Limb (tissue), 2 donors: Measurements from ENCODE around the gene LARP4B.

ENCODE experiments used
- DNase-seq, 2 donors: peaks; one replicate each; pipeline ENCODE4 v3.0.0-alpha.2; 2016; ENCODE audit errors: extremely low spot score in 2 of 2

LARP4B gene

DNA sequence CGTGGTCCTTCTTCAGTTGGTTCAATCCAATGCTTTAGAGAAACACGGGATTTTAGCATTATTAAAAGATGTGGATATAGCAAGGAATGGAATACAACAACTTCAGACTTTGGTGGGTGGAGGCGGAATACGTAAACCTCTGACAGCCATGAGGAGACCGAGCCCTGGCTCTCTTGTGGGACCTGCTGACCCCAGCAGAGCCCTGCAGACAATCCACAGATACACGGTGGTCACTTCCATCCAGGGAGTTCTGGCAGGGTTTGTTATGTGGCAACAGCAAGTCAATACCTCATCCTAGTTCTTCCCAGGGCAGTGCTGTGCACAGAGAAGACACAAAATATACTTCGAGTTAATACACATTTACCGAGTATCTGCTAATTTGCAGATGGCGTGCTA lies 123.5 kb downstream of the LARP4B start:
- no peak for DNase-seq

DNA sequence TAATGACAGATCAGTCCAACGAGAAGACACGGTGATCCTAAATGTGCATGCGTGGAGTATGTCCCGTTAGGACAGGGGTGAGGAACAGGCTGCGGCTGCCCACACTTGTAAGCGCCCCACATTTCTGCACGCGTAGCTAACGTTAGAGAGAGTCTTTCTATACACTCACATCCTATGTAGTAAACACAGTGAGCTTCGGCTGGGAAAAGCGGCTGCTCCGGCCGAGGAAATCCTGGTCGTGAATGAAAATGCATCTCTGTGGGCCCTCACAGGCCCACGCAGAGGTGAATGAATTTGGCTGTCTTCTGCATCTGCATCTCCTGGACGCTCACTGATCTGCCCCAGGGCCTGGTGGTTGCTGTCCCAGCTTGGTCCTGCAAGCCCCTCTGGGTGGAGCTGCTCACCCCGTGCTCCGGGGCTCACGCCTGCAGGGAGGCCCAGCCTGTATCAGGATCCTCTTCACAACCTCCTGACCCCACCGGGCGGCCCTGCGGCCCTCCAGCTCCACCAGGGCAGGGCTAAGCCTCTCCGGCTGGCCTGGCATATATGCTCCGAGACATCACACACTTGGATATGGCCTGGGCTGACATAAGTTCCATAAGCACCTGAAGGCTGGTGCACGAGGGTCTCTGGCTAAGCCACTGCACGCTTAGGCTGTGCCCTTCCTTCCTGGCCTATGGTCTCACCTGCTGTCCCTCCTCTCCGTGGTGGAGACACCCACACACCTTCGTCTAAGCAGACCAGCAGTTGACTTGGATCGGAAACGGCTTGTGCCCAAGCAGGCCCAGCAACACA lies 124.1 kb downstream of the LARP4B start:
- DNase-seq: no peak

DNA sequence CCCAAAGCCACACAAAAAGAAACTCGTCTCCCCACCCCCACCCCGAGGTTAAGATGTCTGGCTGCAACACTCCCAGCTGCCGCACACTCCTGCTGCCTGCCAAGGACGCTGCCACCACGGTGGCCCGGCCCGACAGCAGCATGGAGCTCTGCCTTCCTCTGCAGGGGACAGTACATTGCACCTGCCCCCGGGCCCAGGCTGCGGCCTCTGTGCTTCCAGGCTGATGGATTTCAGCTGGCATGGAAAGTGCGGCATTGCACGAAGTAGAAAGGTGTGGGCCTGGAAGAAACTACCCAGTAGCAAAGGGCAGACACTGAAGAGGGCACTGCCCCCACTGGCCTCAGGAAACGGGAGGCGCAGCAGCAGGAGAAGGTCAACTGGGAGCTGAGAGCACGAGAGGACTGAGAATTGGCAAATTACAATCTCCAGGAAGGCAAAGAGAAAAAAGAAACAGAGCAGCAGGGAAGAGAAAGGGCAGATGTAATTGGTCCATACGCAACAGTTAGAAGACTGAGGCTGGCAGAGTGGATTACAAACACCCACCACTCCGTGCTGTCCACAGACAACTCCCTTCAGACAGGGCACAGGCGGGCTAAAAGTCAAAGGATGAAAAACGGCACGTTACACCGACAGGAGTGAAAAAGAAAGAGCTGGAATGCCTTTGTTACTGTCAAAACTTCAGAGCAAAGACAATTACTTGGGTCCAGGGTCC lies 124.9 kb downstream of the LARP4B start:
- DNase-seq: no peak

DNA sequence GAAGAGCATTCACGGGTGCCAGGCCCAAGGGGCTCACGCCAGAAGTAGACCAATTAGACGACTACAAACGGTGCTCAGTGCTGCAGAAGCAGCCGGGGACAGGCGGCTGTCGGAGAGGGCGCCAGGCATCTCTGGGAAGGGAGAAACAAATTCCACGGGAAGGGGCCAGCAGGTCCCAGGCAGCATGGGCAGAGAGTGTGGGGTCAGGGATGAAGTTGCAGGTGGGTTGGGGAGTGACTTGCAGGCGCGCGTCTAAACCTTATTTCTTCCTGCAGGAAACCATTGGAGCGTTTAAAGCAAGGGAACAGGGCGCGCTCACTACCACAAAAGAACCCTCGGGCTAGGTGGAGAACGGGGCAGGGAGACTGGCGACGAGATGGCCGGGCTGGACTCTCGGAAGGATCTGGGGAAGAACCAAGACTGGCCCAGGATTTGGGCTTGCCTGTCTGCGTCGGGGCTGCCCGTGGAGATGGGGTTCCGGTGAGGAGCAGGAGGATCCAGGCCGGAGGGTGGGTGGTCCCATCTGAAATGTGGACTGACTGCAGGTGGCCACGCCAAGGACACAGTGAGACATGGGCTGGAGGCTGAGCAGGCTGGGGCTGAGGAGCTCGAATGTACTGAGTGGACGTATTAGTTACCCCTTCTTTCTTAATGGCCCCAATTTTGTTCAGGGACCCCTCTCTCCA lies 125.7 kb downstream of the LARP4B start:
- DNase-seq: no peak

DNA sequence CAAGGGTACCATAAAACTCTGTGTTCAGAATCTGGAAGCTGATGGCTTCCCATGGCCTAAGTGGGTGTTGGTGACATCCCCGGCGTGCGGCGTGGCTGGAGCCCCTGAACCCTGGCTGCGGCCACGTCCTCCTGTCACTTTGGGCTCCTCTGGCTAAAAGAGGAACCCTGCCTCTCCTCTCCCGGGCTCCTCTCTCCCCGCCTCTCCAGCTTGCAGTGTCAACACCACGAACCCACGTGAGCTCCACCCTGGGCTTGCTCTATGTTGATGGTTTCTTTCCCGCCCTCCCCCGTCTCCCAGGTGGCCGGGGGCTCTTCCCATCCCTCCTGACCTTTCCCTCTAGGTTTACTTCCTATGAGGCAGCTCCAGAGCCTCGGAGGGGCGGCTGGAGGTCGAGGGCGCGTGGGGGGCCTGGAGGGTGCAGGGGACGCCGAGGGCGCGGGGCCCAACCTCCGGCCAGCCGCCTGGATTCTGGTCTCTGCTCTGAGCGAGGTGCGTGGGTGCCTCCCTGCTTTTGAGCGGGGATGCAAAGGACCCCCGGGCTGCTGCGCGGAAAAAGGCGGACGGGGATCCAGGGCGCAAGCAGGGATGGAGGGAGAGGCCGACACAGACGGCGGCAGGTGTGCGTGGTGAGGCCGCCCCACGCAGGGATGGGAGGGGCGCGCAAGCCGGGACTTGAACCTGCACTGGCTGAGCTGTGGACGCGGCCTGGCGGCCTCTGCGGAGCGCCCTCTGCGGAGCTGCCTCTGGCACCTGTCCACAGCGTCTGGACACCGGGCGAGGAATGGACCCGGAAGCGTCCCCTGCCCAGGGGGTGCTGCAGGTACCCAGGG lies 126.5 kb downstream of the LARP4B start:
- no peak for DNase-seq

DNA sequence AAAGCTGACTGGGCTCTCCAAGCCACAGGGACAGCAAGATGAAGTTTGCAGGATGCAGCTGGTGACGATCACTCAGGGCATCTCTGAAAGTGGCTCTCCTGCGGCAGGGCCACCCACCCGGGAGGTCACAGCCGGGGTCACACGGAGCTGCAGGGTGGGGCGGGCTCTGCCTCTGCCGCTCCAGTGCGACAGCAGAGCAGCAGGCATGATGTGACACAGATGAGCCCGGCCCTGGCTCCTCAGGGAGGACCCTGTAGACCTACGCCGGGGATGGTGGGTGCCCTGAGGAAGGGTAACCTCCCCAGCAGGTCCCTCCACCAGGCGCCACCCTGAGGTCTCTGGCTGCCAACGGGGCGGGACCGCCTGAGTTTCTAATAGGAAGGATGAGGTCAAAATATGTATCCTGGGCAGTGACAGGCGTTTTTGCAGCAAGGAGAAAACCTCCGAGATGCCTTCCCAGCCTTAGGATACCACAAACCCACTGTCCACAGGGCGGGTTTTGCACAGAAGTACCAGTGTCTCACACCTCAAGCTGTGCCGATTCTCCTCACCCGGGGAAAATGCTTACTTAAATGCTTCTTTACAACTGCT lies 127.2 kb downstream of the LARP4B start:
- DNase-seq: no peak

DNA sequence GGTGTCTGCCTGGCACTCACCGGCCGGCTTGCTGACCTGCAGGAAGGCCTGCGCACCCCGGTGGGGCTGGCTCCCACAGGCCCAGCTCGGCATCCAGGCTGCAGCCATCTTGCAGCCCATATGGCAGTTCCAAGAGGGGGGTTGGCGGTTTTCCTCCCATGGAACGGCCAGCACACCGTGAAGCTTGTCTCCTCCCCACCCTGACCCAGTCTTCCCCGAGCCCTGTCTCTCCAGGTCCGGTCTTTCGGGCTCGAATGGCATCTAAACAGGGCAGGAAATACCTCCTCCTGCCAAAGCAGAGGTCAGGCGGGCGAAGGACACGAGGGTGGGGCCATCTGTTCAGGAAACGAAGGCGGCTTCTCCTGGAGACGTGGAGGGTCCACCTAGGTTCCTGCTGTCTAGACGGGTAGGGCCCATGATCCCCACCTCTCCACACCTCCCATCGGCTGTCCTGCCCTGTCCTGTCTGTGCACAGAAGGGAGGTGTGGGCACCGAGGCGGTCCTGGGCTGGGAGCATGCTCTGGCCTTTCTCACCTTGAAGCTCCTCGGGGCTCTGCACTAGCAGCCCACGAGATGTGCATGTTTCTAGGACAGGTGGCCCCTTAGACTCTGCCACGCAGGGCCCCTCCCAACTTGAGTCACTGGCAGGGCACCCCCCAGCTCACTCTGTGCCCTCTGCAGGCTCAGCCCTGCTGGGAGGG lies 128.3 kb downstream of the LARP4B start:
- no peak for DNase-seq

DNA sequence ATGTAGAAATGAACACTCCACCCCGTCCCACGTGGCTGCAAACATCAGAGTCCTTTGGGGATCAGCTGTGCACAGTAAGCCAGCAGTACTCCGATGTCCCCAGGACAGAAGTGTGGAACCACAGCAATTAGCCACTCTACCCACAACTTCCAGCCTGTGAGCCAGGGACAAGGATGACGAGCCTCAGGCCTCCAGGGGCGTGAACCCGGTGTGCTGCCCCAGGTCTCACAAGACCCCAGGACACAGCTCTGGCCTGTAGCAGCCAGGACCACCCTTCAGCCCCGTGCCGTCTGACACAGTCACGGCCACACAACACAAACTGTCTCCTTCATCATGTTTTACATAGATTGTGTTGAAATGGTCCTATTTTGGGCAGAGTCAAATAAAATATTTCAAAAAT lies 129.0 kb downstream of the LARP4B start:
- DNase-seq: no peak

DNA sequence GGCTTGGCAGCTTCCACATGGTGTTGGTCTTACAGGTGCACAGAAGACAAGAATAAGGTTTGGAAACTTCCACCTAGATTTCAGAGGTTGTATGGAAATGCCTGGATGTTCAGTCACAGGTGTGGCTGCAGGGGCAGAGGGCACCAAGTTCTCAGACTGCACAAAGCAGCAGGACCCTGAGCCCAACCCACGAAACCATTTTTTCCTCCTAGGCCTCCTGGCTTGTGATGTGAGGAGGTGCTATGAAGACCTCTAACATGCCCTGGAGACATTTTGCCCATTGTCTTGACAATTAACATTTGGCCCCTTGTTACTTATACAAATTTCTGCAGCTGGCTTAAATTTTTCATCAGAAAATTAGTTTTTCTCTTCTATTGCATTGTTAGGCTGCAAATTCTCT lies 134.3 kb downstream of the LARP4B start:
- DNase-seq: no peak

DNA sequence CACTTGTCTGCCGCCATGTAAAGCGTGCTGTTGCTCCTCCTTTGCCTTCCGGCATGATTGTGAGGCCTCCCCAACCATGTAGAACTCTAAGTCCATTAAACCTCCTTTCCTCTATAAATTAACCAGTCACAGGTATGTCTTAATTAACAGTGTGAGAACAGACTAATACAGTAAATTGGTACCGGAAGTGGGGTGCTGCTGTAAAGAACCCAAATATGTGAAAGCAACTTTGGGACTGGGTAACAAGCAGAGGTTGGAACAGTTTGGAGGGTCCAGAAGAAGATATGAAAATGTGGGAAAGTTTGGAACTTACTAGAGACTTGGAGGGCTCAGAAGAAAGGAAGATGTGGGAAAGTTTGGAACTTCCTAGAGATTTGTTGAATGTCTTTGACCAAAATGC lies 135.3 kb downstream of the LARP4B start:
- peak in 1 of 2 donors; percentile 1 for DNase-seq

DNA sequence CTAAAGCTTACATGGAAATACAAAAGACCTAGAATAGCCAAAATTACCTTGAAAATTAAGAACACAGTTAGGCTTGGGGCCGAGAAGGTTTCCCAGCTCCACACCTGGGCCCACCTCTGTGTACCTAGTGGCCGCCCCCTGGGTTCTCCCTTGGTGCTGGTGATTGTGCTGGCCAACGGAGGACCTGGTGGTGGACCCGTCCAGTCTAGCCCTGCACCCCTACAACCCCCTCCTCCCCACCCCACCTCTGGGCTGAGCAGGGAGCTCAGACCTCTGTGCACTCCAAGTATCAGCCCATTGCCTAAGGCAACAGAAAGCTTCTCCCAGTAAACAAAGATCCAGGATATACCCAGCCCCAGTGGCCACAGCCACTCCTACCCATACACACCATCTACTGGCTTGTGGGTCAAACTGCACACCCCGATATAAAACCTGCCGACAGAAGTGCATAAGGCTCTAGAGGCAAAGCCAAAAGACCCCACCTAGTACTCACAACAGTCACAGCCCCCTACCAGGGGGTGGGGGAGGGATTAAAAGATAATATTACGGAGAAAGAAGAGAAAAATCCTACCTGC lies 137.0 kb downstream of the LARP4B start:
- peak in 1 of 2 donors; percentile 8 for DNase-seq

DNA sequence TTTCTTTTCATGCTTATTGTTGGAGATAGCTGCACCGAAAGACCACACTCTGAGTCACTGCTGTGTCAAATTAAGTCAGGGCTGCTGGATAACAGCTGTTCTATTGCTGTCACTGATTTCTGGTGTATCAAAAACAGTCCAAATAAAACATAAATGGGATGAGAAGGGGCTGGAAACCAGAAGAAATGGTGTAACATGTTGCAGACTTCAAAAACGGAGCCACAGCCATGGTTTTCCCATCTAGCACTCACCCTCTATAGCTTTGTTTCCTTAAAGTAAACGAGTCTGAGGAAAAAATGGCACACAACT lies 138.8 kb downstream of the LARP4B start:
- DNase-seq: peak in 1 of 2 donors; percentile 11

DNA sequence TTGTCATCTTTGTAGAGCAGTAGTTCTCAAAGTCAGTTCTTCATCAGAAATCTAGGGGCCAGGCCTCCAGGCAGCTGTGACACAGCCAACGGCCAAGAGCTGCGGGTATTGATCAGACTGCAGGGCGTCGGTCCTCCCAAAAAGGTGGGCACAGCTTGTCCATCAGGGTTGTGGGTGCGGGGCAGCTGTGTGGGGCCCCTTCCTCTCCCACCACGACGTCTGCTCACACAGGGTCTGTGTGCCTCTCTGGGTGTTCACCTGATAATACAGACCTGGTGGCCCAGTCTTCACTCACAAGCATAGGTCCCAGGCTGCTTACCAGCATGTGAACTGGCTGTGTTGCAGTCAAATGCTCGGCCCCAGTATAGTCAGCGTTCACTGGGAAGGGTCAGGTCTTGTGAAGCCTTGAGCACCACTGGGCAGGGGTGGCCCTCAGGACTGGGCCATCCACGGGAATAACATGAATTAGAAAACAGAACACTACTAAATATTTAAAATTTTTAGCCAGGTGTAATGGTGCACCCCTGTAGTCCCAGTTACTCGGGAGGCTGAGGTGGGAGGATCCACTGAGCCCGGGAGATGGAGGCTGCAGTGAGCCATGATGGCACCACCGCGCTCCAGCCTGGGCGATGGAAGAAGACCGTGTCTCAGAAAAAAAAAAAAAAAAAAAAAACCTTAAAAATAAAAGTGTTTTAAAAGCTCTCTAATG lies 139.3 kb downstream of the LARP4B start:
- no peak for DNase-seq

DNA sequence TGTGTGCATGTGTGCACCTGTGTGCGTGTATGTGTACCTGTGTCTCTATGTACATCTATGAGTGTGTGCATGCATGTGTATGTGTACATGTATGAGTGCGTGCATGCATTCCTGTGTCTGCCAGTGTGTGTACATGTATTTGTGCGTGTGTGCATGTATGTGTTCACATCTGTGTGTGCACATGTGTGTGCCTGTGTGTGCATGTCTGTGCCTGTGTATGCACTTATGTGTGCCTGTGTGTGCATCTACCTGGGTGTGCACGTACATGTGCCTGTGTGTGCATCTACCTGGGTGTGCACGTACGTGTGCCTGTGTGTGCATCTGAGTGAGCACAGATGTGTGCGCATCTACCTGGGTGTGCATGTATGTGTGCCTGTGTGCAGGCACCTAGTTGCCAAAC lies 139.9 kb downstream of the LARP4B start:
- DNase-seq: no peak

DNA sequence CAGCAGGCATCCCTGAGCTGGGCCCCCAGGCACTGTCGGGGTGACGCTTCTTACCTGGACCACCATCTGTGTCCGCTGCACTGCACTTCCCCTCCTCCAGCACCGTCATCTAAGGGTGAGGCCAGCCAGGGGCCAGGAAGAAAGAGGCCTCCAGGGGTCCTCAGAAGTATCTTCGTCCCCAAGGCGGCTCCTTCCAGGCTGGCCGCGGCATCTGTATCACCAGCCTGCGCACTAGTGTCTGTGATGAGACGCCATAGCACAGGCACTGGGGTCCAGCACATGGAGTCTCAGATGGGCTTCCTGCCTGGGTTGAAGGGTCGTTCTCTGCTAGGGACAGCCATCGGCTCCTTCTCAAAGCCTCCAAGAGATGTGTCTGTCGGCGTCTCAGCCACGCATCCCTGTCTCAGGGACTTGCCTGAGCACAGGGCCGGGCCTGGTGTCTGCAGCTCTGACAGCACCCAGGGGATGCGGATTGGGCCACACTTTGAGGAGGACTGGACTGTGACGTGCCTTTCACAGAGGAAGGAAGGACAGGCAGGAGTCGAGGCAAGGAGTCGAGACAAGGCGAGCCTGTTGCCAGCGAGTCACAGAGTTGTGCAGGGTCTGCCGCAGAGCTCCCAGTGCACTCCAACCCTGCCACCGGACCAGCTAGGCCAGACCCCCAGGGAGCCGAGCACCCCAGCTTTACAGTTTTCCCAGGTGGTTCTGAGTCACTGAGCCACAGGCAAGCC lies 140.5 kb downstream of the LARP4B start:
- DNase-seq: no peak

DNA sequence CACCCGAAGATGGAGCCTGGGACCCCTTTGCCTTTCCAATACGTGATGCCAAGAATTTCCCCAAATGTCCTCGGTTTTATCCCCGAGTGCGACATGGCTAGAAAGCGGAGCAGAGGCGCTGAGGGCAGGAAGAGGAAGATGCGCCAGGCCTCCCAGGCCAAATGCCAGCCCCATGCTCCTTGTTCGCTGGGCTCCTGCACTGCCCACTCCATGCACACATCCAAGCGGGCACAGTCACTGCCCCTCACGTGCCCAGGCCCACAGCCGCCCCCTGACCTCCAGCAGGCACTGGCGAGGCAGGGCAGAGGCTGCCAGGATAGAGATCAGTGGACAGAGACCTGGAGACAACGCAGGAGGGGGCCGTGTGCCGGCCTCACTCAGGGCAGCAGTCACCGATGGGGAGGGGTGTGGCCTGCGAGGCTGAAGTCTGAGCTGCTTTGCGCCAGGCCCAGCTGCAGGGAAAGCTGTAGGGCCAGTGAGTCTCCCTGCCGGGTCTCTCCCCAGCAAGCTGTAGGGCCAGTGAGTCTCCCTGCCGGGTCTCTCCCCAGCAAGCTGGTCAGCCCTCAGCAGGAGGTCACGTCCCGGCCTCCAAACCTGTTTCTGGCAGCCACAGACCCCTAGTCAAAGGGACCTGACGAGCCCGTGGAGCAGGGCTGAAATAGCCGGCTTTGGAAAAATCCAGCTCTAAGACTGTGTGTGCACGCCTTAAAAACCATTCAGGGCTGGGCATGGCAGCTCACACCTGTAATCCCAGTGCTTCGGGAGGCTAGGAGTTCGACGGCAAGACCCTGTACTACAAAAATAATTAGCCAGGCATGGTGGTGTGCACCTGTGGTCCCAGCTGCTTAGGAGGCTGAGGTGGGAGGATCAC lies 141.4 kb downstream of the LARP4B start:
- no peak for DNase-seq

DNA sequence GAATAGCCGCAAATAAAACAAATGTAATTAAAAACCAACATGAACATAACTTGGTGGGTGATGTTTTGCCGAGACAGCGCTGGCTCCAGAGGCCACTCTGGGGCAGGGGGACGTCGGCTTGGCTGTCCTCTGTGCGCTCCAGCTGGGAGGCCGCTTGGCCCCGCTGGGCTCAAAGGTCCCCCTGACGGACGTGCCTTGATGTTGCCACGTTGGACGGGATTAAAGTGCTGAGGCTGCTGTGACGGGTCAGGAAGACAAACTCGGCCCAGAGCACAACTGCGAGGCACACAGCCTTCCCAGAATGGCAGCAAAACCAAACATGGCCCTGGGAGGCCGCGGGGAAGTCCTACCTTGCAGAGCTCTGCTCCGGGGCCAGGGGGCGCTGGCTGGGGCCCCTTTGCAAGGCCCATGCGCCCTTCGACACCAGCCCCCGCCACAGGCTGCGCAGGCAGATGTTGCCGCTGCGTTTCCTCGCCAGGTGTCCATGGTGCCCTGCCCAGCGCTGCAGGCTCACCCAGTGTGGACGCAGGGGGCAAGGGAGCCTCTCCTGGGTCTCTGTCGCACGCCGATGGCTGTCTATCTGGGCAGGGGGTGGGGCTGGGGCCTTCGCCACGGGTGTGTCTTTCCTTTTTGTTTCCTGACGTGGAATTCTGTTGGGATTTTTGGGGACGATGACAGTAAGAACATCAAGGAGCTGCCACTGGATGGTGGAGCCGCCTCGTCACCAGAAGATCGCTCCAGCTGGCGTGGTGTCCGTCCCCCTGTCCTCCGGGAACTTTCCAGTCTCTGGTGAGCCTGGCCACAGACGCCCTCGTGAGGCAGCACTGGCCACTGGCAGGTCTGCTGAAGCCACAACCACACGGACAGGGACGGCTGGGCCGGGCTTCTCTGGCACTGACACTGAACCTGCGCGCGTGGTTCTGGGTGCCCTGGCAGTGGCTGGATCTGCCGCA lies 142.4 kb downstream of the LARP4B start:
- DNase-seq: no peak
